Measurements from ENCODE around the gene OGA. TPM values are rescaled to one million over a fixed set of nuclear protein-coding genes. Genes with fewer than 3 reads are reported as not detected.

Gene OGA
- total RNA-seq, 2 experiments from 2014 or later = 395 to 416 TPM

DNA sequence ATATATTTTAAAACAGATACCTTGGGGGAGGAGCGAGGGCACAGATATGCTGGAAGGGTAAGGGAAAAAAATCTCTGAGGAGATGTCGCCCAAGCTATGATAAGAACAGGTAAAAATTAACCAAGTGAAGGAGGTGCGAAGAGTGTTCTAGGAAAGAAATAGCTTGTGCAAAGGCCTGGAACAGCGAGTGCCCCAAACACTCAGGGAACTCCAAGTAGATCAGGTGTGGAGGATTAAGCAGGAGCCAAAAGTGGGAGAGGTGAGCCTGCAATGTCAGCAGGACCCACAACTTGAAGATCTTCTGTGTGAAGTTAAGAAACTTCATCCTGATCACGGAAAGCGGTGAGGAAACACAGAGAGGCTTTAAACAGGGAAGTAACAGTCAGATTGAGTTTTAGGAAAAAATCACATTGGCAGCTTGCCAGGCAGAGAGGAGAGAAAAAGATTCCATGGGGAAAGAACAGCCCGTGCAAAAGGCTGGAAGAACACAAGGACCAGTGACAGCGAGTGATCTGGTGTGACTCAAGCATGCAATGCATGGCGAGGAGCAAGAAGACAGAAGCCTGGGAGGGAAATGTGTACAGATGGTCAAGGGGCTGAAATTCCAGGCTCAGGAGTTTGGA, 73.1 kb downstream of the OGA start:
- no peaks in the 10 kb centered on the region for H3K9me3 ChIP-seq (ENCODE audit: control insufficient read depth in 1 of 2, insufficient read depth in 1 of 2, low read length in 2 of 2)
- POLR2A ChIA-PET = no interaction called here

GRCh38 chr10:101744267-101744666, 74.0 kb downstream of the OGA start:
- H3K27me3 Mint-ChIP-seq = peaks cover 3% of the 10 kb centered on the region
- no peak overlapping the region for H3K27ac Mint-ChIP-seq
- no peak overlapping the region for H3K27ac ChIP-seq (ENCODE audit: low read depth in 1 of 2, low read length in 2 of 2)
- no peaks in the 10 kb centered on the region for H3K4me1 ChIP-seq (ENCODE audit: insufficient read depth, low read length)
- H3K4me3 ChIP-seq (ENCODE audit: low read length) = no peak overlapping the region
- no peak overlapping the region for H3K4me3 Mint-ChIP-seq
- no peaks in the 10 kb centered on the region for H3K4me1 Mint-ChIP-seq (ENCODE audit: low read depth)
- intact Hi-C loops (cut with DNase I, micrococcal nuclease) = no loop called here
- H3K27me3 ChIP-seq (ENCODE audit: control insufficient read depth in 1 of 2, insufficient read depth in 2 of 2, low read length in 2 of 2) = peaks cover 3 to 4% of the 10 kb centered on the region in 2 experiments
- no peaks in the 10 kb centered on the region for H3K36me3 Mint-ChIP-seq (ENCODE audit: low read depth)
- ATAC-seq (ENCODE audit: poor library complexity) (no peak), DNase-seq (no peak)
- CTCF ChIA-PET = no interaction called here
- TF ChIP-seq, protein P1, sequence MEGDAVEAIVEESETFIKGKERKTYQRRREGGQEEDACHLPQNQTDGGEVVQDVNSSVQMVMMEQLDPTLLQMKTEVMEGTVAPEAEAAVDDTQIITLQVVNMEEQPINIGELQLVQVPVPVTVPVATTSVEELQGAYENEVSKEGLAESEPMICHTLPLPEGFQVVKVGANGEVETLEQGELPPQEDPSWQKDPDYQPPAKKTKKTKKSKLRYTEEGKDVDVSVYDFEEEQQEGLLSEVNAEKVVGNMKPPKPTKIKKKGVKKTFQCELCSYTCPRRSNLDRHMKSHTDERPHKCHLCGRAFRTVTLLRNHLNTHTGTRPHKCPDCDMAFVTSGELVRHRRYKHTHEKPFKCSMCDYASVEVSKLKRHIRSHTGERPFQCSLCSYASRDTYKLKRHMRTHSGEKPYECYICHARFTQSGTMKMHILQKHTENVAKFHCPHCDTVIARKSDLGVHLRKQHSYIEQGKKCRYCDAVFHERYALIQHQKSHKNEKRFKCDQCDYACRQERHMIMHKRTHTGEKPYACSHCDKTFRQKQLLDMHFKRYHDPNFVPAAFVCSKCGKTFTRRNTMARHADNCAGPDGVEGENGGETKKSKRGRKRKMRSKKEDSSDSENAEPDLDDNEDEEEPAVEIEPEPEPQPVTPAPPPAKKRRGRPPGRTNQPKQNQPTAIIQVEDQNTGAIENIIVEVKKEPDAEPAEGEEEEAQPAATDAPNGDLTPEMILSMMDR (IDR thresholded peaks at IDR 0.05) = no peak
- H3K9me3 ChIP-seq (ENCODE audit: control insufficient read depth in 1 of 2, insufficient read depth in 1 of 2, low read length in 2 of 2) = no peaks in the 10 kb centered on the region
- POLR2A ChIA-PET = no interaction called here
- H3K9me3 Mint-ChIP-seq = no peaks in the 10 kb centered on the region
- no peaks in the 10 kb centered on the region for H3K36me3 ChIP-seq (ENCODE audit: insufficient read depth, low read length)

More for the DNA sequence above, 73.1 kb downstream of the OGA start:
- Histone ChIP-seq H3K36me3 (ENCODE audit: insufficient read depth, low read length) (no peaks in the 10 kb centered on the region), H3K27ac (ENCODE audit: low read depth in 1 of 2, low read length in 2 of 2) (no peak overlapping the region), H3K4me1 (ENCODE audit: insufficient read depth, low read length) (no peaks in the 10 kb centered on the region), H3K4me3 (ENCODE audit: low read length) (no peak overlapping the region), H3K27me3 (ENCODE audit: control insufficient read depth in 1 of 2, insufficient read depth in 2 of 2, low read length in 2 of 2) (peaks cover 3 to 4% of the 10 kb centered on the region in 2 experiments)
- CTCF ChIA-PET = no interaction called here
- TF ChIP-seq, protein P1 (IDR thresholded peaks at IDR 0.05) = no peak
- no peak for DNase-seq
- no peaks in the 10 kb centered on the region for H3K36me3 Mint-ChIP-seq (ENCODE audit: low read depth)
- no peak for ATAC-seq (ENCODE audit: poor library complexity)
- intact Hi-C loops (cut with DNase I, micrococcal nuclease) = no loop called here
- H3K9me3 Mint-ChIP-seq = no peaks in the 10 kb centered on the region
- no peak overlapping the region for H3K27ac Mint-ChIP-seq
- no peak overlapping the region for H3K4me3 Mint-ChIP-seq
- H3K27me3 Mint-ChIP-seq = peaks cover 3% of the 10 kb centered on the region
- no peaks in the 10 kb centered on the region for H3K4me1 Mint-ChIP-seq (ENCODE audit: low read depth)

DNA sequence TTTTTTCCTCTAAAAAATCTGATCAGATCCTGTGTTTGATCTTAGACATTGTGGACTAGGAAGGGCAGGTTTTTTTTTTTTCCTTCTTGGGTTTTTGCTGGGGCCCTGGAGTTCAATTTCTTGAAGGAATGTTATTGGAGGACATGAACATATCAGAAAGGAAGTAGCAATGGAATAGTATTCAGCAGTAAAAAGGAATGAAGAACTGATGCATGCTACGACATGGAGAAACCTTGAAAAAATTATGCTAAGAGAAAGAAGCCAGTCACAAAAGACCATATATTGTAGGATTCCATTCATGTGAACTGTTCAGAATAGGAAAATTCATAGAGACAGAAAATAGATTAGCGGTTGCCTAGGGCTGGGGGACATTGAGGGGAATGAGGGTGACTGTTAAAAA, 76.3 kb downstream of the OGA start:
- ChIA-PET POLR2A (no interaction called here), CTCF (no interaction called here)
- Histone ChIP-seq H3K4me1 (ENCODE audit: insufficient read depth, low read length) (no peaks in the 10 kb centered on the region), H3K27ac (ENCODE audit: low read depth in 1 of 2, low read length in 2 of 2) (no peak overlapping the region), H3K4me3 (ENCODE audit: low read length) (no peak overlapping the region), H3K27me3 (ENCODE audit: control insufficient read depth in 1 of 2, insufficient read depth in 2 of 2, low read length in 2 of 2) (peaks cover 3 to 4% of the 10 kb centered on the region in 2 experiments), H3K9me3 (ENCODE audit: control insufficient read depth in 1 of 2, insufficient read depth in 1 of 2, low read length in 2 of 2) (no peaks in the 10 kb centered on the region), H3K36me3 (ENCODE audit: insufficient read depth, low read length) (no peaks in the 10 kb centered on the region)
- Mint-ChIP-seq H3K27me3 (peaks cover 3% of the 10 kb centered on the region), H3K27ac (no peak overlapping the region), H3K4me1 (ENCODE audit: low read depth) (no peaks in the 10 kb centered on the region), H3K36me3 (ENCODE audit: low read depth) (no peaks in the 10 kb centered on the region), H3K4me3 (no peak overlapping the region), H3K9me3 (no peaks in the 10 kb centered on the region)
- no peak for ATAC-seq (ENCODE audit: poor library complexity)
- TF ChIP-seq, protein P1 (IDR thresholded peaks at IDR 0.05) = no peak
- intact Hi-C loops (cut with DNase I, micrococcal nuclease) = no loop called here
- no peak for DNase-seq

All from CD4-positive, alpha-beta T cell (primary cell).